ENCODE data around the gene ADGRB2. TPM values are rescaled to one million over a fixed set of nuclear protein-coding genes. Genes with fewer than 3 reads are reported as not detected.

The ADGRB2 gene
- total RNA-seq, 2 experiments from 2014 or later: 0.54 to 0.56 TPM

GRCh38 chr1:31744165-31744888 is 19.8 kb downstream of the ADGRB2 start:
- POLR2A ChIA-PET: interaction anchor here (1.1 kb wide), 1 partner anchor 43 kb away, joined by 4 read pairs; no protein-coding TSS in a partner anchor
- Mint-ChIP-seq H3K36me3 (ENCODE audit: low read depth) (no peaks in the 10 kb centered on the region), H3K9me3 (no peaks in the 10 kb centered on the region), H3K4me1 (ENCODE audit: low read depth) (peaks cover 15% of the 10 kb centered on the region), H3K27ac (no peak overlapping the region), H3K4me3 (no peak overlapping the region), H3K27me3 (no peaks in the 10 kb centered on the region)
- no peak for TF ChIP-seq CTCF (IDR thresholded peaks at IDR 0.05)
- CTCF ChIA-PET: interaction anchor here (1.4 to 2.8 kb wide), 4 partner anchors 14 to 80 kb away, joined by 8 to 28 read pairs (median 16); no protein-coding TSS in a partner anchor
- intact Hi-C loops (cut with micrococcal nuclease): no loop called here
- ATAC-seq (no peak), DNase-seq (no peak)

GRCh38 chr1:31742462-31743212 is 21.5 kb downstream of the ADGRB2 start:
- DNase-seq (no peak), ATAC-seq (no peak)
- Mint-ChIP-seq H3K36me3 (ENCODE audit: low read depth) (no peaks in the 10 kb centered on the region), H3K4me1 (ENCODE audit: low read depth) (peaks cover 16% of the 10 kb centered on the region), H3K4me3 (no peak overlapping the region), H3K27me3 (no peaks in the 10 kb centered on the region), H3K9me3 (no peaks in the 10 kb centered on the region), H3K27ac (no peak overlapping the region)
- ChIA-PET CTCF (no interaction called here), POLR2A (no interaction called here)
- intact Hi-C loops (cut with micrococcal nuclease): no loop called here
- no peak for TF ChIP-seq CTCF (IDR thresholded peaks at IDR 0.05)

- POLR2A ChIA-PET: no interaction called here
- Mint-ChIP-seq H3K4me1 (ENCODE audit: low read depth) (peaks cover 5% of the 10 kb centered on the region), H3K36me3 (ENCODE audit: low read depth) (no peaks in the 10 kb centered on the region), H3K27ac (no peak overlapping the region), H3K4me3 (no peak overlapping the region), H3K27me3 (no peaks in the 10 kb centered on the region), H3K9me3 (no peaks in the 10 kb centered on the region)
- ATAC-seq (peak; percentile 88), DNase-seq (peak; percentile 64)
- TF ChIP-seq CTCF (IDR thresholded peaks at IDR 0.05): no peak
- CTCF ChIA-PET: interaction anchor here (1.9 kb wide), 1 partner anchor 23 kb away, joined by 6 read pairs; no protein-coding TSS in a partner anchor
- intact Hi-C loops (cut with micrococcal nuclease): no loop called here
These were observed 24.8 kb downstream of the ADGRB2 start for GRCh38 chr1:31739346-31739745.

DNA sequence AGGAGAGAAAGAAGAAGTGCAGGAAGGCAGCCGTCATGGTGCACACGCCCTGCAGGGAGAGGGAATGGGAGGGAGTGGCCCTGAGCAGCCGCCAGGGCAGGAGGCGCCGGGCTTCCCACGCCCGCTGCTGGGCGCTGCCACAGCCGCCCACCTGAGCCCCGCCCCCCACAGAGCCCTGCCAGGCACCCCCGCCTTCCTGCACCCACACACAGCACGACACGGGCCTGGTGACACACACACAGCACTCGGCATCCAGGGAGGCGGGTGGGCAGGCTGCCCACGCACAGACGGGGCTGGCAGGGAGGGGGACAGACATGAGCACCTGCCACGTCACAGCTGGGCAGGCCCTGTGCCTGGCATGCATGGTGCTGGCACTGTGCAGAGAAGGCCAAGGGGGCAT is 27.5 kb downstream of the ADGRB2 start:
- no peak for TF ChIP-seq CTCF (IDR thresholded peaks at IDR 0.05)
- peaks cover 5% of the 10 kb centered on the region for H3K4me1 Mint-ChIP-seq (ENCODE audit: low read depth)
- no peaks in the 10 kb centered on the region for H3K9me3 Mint-ChIP-seq
- no peak overlapping the region for H3K27ac Mint-ChIP-seq
- no peaks in the 10 kb centered on the region for H3K36me3 Mint-ChIP-seq (ENCODE audit: low read depth)
- H3K27me3 Mint-ChIP-seq: no peaks in the 10 kb centered on the region
- ChIA-PET CTCF (no interaction called here), POLR2A (no interaction called here)
- peak; percentile 41 for ATAC-seq
- intact Hi-C loops (cut with micrococcal nuclease): no loop called here
- H3K4me3 Mint-ChIP-seq: no peak overlapping the region
- DNase-seq: peak; percentile 34

DNA sequence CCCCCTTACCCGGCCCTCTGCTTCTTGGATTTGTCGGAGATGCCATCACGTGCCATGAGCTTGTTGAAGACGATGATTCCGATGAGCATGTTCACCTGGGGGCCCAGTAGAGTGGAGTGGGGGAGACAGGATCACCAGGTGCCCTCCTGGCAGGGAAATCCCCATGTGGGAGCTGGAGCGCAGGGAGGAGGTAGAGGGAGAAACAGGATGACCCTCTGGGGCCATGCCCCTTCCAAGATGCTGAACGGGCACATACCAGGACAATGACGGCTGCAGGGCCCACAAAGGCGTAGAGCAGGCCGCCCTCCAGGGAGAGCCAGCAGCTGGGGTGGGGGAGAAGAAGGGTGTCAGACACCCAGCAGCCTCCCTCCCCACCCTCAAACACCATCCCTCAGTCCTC is 28.6 kb downstream of the ADGRB2 start:
- DNase-seq (no peak), ATAC-seq (no peak)
- no peaks in the 10 kb centered on the region for H3K9me3 Mint-ChIP-seq
- H3K4me3 Mint-ChIP-seq: no peak overlapping the region
- H3K27ac Mint-ChIP-seq: no peak overlapping the region
- H3K27me3 Mint-ChIP-seq: no peaks in the 10 kb centered on the region
- TF ChIP-seq CTCF (IDR thresholded peaks at IDR 0.05): no peak
- no peaks in the 10 kb centered on the region for H3K36me3 Mint-ChIP-seq (ENCODE audit: low read depth)
- intact Hi-C loops (cut with micrococcal nuclease): no loop called here
- CTCF ChIA-PET: interaction anchor here (1.7 kb wide), 2 partner anchors 10 to 79 kb away, joined by 3 to 6 read pairs; no protein-coding TSS in a partner anchor
- POLR2A ChIA-PET: no interaction called here
- H3K4me1 Mint-ChIP-seq (ENCODE audit: low read depth): peaks cover 5% of the 10 kb centered on the region
